DOHH2 (cell line): ENCODE data around the gene SLBP.

Experiments
- CTCF ChIP-seq: fragments of 200-600 bp; sonication (generic); IDR thresholded peaks from one replicate; pipeline ENCODE4 v1.5.1; 2014; ENCODE audit warnings: antibody characterized with exemption, mild to moderate bottlenecking, low read depth, low read length; ENCODE audit not compliant: poor library complexity, severe bottlenecking
- EZH2phosphoT487 ChIP-seq: fragments of 200-600 bp; sonication (generic); IDR thresholded peaks from 2 replicates; pipeline ENCODE4 v1.6.1; 2017; ENCODE audit warnings: borderline replicate concordance, mild to moderate bottlenecking, antibody characterized with exemption, low read length, moderate library complexity, mixed read lengths

- TF ChIP-seq CTCF (no peak), EZH2phosphoT487 (no peak)
These were observed 28.0 kb upstream of the SLBP start for GRCh38 chr4:1740021-1740545.
